ENCODE results near the gene FLNC. TPM values are rescaled to one million over a fixed set of nuclear protein-coding genes. Genes with fewer than 3 reads are reported as not detected.

The FLNC gene
- total RNA-seq, 2 experiments from 2014 or later: 0.14 to 0.16 TPM

GRCh38 chr7:128837521-128837921, 7.3 kb downstream of the FLNC start:
- POLR2A ChIA-PET: no interaction called here
- DNase-seq: no peak
- peaks cover 9% of the 10 kb centered on the region for H3K4me1 Mint-ChIP-seq (ENCODE audit: low read depth)
- no peaks in the 10 kb centered on the region for H3K27me3 Mint-ChIP-seq
- no peak overlapping the region for H3K27ac Mint-ChIP-seq
- H3K9me3 Mint-ChIP-seq: no peaks in the 10 kb centered on the region
- CTCF ChIA-PET: no interaction called here
- no peak for ATAC-seq
- TF ChIP-seq CTCF (IDR thresholded peaks at IDR 0.05): no peak
- no peak overlapping the region for H3K4me3 Mint-ChIP-seq
- no peaks in the 10 kb centered on the region for H3K36me3 Mint-ChIP-seq (ENCODE audit: low read depth)
- intact Hi-C loops (cut with micrococcal nuclease): no loop called here

GRCh38 chr7:128838109-128838779, 8.0 kb downstream of the FLNC start:
- ChIA-PET POLR2A (no interaction called here), CTCF (no interaction called here)
- H3K9me3 Mint-ChIP-seq: no peaks in the 10 kb centered on the region
- DNase-seq: no peak
- no peaks in the 10 kb centered on the region for H3K27me3 Mint-ChIP-seq
- no peak overlapping the region for H3K4me3 Mint-ChIP-seq
- no peak for ATAC-seq
- H3K36me3 Mint-ChIP-seq (ENCODE audit: low read depth): no peaks in the 10 kb centered on the region
- intact Hi-C loops (cut with micrococcal nuclease): no loop called here
- peaks cover 9% of the 10 kb centered on the region for H3K4me1 Mint-ChIP-seq (ENCODE audit: low read depth)
- TF ChIP-seq CTCF (IDR thresholded peaks at IDR 0.05): no peak
- no peak overlapping the region for H3K27ac Mint-ChIP-seq

- ChIA-PET CTCF (no interaction called here), POLR2A (no interaction called here)
- H3K9me3 Mint-ChIP-seq: no peaks in the 10 kb centered on the region
- H3K4me1 Mint-ChIP-seq (ENCODE audit: low read depth): peaks cover 9% of the 10 kb centered on the region
- ATAC-seq (no peak), DNase-seq (no peak)
- no peaks in the 10 kb centered on the region for H3K36me3 Mint-ChIP-seq (ENCODE audit: low read depth)
- no peak overlapping the region for H3K4me3 Mint-ChIP-seq
- H3K27me3 Mint-ChIP-seq: no peaks in the 10 kb centered on the region
- TF ChIP-seq CTCF (IDR thresholded peaks at IDR 0.05): no peak
- intact Hi-C loops (cut with micrococcal nuclease): no loop called here
- no peak overlapping the region for H3K27ac Mint-ChIP-seq
Observed at GRCh38 chr7:128838981-128839731, 8.9 kb downstream of the FLNC start.

- Mint-ChIP-seq H3K4me1 (ENCODE audit: low read depth) (peaks cover 9% of the 10 kb centered on the region), H3K36me3 (ENCODE audit: low read depth) (no peaks in the 10 kb centered on the region), H3K9me3 (no peaks in the 10 kb centered on the region), H3K4me3 (no peak overlapping the region), H3K27ac (no peak overlapping the region), H3K27me3 (no peaks in the 10 kb centered on the region)
- no peak for TF ChIP-seq CTCF (IDR thresholded peaks at IDR 0.05)
- DNase-seq: no peak
- intact Hi-C loops (cut with micrococcal nuclease): no loop called here
- ChIA-PET POLR2A (no interaction called here), CTCF (no interaction called here)
- ATAC-seq: no peak
Observed at GRCh38 chr7:128839751-128840177, 9.6 kb downstream of the FLNC start.
